Cerebellar nuclear complex (tissue), 1 donor: ENCODE results near the gene ZGLP1.
"Not testable (repeated sequence)": the region's sequence is repeated elsewhere in the genome, so short reads cannot be mapped to it uniquely, and the experiment has no call there.

ENCODE experiments used
- DNase-seq, 2 experiments: peaks; one replicate each; lab custom pipeline; 2025; lab: John Stamatoyannopoulos, UW

The ZGLP1 gene

DNA sequence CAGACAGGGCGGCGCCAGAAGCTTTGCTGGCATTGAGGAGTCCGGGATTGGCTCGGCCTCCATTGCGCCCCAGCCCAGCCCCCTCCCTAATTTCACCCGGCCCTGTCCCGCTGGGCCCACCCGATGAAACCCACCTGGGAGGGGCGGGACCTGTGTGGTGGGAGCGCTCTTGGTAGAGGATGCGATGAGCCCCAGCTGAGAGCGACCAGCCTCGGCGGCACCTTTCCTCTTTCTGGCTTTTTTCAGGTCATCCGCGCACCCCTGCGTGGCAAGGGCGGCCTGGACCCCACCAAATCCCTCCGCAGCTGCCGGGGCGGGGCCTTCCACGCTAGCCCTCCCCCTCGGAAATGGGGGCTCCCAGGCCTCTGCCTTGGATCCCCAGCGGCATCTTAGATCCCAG is at the start of gene ZGLP1:
ZGLP1 (minus strand) TSS at position 393 of the 400 bp plus-strand sequence.
- DNase-seq = no peak

DNA sequence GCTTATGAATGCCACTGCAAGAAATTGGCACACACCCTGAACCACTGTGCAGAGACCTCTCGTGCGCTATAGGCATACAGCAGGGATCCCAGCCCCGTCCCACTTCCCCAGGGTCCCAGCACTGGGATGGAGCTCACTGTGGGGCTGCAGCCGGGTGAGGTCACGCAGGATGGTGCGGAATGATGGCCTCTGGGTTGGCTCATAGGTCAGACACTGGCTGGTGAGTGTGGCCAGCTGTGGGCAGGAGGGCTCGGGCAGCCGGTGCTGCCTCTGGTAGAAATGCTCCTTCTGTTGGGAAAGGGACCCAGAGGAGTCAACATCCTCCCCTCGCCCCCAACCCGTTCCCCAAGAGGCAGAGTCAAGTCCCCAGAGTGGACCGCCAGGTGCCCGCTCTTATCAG is 46.8 kb upstream of the ZGLP1 start:
- DNase-seq = no peak

DNA sequence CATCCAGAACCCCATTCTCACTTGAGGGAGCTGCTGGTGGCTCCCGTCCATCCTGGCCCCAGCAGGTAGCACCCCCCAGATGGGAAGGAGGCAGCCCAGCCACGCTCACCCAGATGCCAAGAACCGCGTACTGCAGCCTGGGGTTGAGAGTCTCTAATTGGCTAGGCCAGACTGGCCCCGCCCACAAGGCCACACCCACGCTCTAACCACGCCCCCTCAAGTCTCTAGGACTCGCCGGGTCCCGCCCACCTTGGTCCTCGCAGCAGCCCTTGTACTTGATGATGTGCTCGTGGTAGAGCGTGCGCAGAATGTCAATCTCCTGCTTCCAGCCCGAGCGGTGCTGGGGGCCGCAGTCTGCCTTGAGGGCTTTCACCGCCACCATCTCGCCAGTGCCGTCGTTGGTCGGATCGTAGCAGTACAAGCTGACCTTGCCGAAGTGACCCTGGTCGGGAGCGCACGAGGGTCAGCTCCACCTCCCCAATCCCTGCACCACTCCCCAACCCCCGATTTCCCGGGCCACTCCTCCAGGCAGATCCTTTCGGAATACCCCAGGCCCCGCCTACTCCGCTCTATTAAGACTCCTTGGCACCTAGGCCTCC is 44.3 kb upstream of the ZGLP1 start:
- no peak for DNase-seq

- no peak for DNase-seq
Measured at GRCh38 chr19:10352764-10353671, 43.4 kb upstream of the ZGLP1 start.

DNA sequence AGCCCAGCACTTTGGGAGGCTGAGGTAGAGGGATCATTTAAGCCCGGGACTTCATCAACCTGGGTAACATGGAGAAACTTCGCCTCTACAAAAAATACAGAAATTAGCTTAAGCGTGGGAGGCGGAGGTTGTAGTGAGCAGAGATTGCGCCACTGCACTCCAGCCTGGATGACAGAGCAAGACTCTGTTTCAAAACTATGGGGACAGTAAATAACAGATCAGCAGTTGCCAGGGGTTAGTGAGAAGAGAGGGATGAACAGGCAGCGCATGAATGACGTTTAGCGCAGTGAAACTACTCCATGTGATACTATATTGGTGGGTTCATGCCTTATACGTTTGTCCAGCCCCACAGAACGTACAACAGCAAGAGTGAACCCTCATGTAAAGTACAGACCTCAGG is 36.9 kb upstream of the ZGLP1 start:
- DNase-seq = no peak

- DNase-seq = no peak
Measured at GRCh38 chr19:10344780-10345179, 35.2 kb upstream of the ZGLP1 start.

DNA sequence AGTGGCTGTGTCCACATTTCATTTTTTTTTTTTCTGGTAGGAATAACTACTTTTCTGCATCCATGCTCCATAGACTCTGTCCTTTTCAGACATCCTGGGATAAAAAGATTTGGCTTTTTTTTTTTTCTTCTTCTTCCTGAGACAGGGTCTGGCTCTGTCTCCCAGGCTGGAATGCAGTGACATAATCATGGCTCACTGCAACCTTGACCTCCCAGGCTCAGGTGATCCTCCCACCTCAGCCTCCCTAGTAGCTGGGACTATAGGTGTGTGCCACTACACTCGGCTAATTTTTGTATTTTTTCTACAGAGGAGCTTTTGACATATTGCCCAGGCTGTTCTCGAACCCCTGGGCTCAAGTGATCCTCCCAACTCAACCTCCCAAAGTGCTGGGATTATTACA is 33.9 kb upstream of the ZGLP1 start:
- no peak for DNase-seq

DNA sequence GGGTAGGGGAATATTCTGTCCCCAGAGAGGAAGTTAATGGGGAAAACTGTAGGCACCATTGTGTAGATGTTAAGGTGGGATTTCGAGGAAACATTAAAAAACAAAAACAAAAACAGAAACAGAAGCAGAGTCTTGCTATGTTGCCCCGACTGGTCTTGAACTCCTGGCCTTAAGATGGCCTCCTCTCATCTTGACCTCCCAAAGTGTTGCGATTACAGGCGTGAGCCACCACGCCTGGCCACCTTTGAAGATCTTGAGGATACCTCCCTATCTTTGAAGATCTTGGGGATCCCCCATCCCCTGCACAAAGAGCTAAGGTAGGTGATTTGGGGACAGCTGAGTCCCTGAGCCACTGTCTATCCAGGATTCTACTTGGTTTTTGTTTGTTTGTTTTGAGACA is 30.4 kb upstream of the ZGLP1 start:
- DNase-seq = no peak

- DNase-seq = no peak
Measured at GRCh38 chr19:10339380-10339960, 29.9 kb upstream of the ZGLP1 start, which contains the start of gene ICAM3. Gene ICAM3 (minus strand): TSS chr19:10339624. CDS start chr19:10339614, 10 bp downstream.

- DNase-seq = no peak
Measured at GRCh38 chr19:10338940-10339339, 29.3 kb upstream of the ZGLP1 start.

- DNase-seq = not testable (repeated sequence)
Measured at GRCh38 chr19:10336725-10337124, 27.1 kb upstream of the ZGLP1 start.

GRCh38 chr19:10335352-10335985 is 25.9 kb upstream of the ZGLP1 start:
- no peak for DNase-seq

- no peak for DNase-seq
Measured at GRCh38 chr19:10334588-10335351, 25.2 kb upstream of the ZGLP1 start.

DNA sequence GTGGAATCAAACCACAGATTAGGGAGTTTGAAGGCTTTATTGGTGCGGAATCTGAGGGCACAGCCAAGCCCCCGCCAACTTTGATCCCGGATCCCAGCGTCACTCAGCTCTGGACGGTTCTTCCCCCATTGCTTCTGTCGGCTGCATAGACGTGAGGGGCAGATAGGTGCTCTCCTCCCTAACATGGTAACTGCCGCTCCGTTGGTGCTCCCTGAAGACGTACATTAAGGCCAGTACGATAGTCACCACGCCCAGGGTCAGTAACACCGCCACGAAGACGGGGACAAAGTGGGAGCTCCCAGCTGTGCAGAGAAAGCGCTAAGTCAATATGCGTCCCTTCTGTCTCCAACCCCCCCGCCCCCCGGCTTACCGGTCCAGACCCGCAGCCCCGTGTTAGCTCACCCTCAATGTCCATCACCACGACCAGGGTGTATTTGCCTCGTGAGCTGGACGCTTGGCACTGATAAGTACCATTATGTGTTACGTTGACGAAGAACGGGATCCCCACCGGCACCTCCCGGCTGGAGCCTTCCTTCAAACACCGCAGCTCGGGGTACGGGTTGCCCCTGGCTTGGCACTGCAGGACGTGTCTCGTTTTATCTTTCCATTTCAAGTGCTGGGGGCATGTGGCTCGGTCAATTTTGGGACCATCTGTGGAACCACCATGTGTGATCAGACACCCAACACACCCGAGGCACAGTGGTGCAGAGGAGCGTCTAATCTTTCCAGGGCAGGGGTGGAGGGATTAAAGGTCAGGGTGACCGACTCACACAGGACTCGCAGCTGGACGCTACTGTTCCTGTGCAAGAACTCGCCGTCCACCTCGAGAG is 24.4 kb upstream of the ZGLP1 start:
- no peak for DNase-seq

GRCh38 chr19:10332965-10333757 is 23.5 kb upstream of the ZGLP1 start, which contains the start of gene RAVER1:
Gene RAVER1 (minus strand): TSS chr19:10333529. CDS start chr19:10333507, 22 bp downstream.
- DNase-seq = peak; percentile 45 to 74

DNA sequence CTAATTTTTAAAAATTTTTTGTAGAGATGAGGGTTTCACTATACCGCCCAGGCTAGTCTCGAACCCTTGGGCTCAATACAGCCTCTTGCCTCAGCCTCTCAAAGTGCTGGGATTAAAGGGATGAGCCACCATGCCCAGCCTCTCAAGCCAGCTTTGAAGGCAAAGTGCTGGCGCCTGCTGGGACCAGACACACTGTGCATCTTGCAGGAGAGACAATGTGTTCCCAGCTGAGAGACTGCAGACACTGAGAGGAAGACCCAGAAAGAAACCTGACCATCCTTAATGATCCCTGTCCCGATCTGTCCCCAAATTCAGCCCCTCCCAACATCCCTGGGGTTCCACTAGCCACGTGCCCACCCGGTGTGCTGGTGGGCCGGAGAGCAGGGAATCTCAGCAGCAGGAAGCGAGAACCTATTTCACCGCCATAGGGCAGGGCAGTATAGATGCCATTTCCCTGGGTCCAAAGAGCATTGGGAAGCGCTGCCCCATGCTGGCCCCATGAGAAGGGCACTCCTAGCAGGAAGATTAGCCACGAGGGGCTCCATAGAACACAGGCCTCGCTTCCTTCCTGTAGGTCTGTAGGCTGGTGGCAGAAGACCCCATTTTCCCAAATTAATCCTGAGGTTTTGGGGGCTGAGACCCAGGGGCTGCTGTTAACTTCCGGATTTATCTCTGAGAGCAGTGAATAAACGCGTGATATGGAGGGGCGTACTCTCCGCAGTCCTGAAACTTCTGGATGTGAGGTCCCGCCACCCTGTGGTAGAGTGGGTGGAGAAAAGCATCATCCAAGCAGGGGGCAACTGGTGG is 22.7 kb upstream of the ZGLP1 start:
- DNase-seq = no peak

DNA sequence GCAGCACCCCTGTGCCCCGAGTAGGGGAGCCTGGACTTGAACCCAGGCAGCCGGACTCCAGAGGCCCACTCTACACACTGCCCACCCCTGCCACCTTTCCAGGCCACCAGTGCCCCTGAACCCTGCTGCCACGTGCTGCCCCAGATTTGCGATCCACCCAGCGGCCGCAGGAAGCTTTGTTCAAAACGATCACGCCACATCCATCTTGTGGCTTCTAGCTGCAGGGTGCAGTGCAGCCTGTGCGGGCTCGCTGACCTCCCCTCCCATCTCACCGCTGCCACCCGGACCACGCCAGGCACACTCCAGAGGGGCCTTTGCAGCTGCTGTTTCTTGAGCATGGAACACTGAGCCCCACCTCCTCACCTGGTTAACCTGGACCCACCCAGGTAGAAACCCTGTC is 19.9 kb upstream of the ZGLP1 start:
- no peak for DNase-seq

- DNase-seq = no peak
Measured at GRCh38 chr19:10328558-10329429, 19.2 kb upstream of the ZGLP1 start.
